Naive thymus-derived CD4-positive, alpha-beta T cell (primary cell): ENCODE results near the gene UXS1. TPM values are rescaled to one million over a fixed set of nuclear protein-coding genes. Genes with fewer than 3 reads are reported as not detected.
A peak's percentile ranks its signal among the peaks of the same experiment; 100 is the strongest.
"Not testable (repeated sequence)": the region's sequence is repeated elsewhere in the genome, so short reads cannot be mapped to it uniquely, and the experiment has no call there.

Experiments
- ATAC-seq: fragments of 150-1000 bp; cut with Tn5 transposase; 2 replicates; pipeline ENCODE4 v1.10.0; 2021; ENCODE audit warnings: mild to moderate bottlenecking, moderate library complexity
- CTCF ChIA-PET: fragments of 350-600 bp; sonication (Branson Sonifier 250); formaldehyde crosslinking; loops from one replicate; lab custom pipeline; 2021; ENCODE audit warnings: antibody characterized with exemption; lab: Charles Lee
- POLR2A ChIA-PET: fragments of 350-600 bp; sonication (Branson Sonifier 250); formaldehyde crosslinking; loops from one replicate; lab custom pipeline; 2021; ENCODE audit warnings: antibody characterized with exemption, inconsistent platforms; lab: Charles Lee
- DNase-seq, 9 donors: peaks; one replicate each; pipeline versions ENCODE4 v3.0.0 to v3.0.0-alpha.2; 2020 to 2022; ENCODE audit warnings: mixed read lengths in 1 of 9
- H3K27ac ChIP-seq: one replicate; pipeline ENCODE4 v1.7.0; 2013; ENCODE audit warnings: mild to moderate bottlenecking, low read depth, low read length, moderate library complexity
- H3K27me3 ChIP-seq, 2 donors: one replicate each; pipeline ENCODE4 v1.7.0; 2013; ENCODE audit warnings: low read length in 2 of 2, mild to moderate bottlenecking in 2 of 2, moderate library complexity in 2 of 2; ENCODE audit not compliant: control insufficient read depth in 2 of 2, insufficient read depth in 2 of 2
- H3K36me3 ChIP-seq, 3 experiments: 1 replicate in 2 of 3; 2 replicates in 1 of 3; pipeline ENCODE4 v1.7.0; 2013; ENCODE audit warnings: low read length in 3 of 3, mild to moderate bottlenecking in 3 of 3, moderate library complexity in 1 of 3; ENCODE audit not compliant: insufficient read depth in 3 of 3, control insufficient read depth in 2 of 3
- H3K4me1 ChIP-seq, 2 donors: one replicate each; pipeline ENCODE4 v1.7.0; 2013; ENCODE audit warnings: low read length in 2 of 2, mild to moderate bottlenecking in 2 of 2, moderate library complexity in 1 of 2; ENCODE audit not compliant: control insufficient read depth in 2 of 2, insufficient read depth in 2 of 2
- H3K4me3 ChIP-seq: 2 replicates; pipeline ENCODE4 v1.7.0; 2013; ENCODE audit warnings: mild to moderate bottlenecking, low read length
- H3K9me3 ChIP-seq, 3 experiments: 1 replicate in 2 of 3; 2 replicates in 1 of 3; pipeline ENCODE4 v1.7.0; 2013; ENCODE audit warnings: low read length in 3 of 3; ENCODE audit not compliant: control insufficient read depth in 2 of 3
- H3K27ac Mint-ChIP-seq, 9 donors: one replicate each; pipeline ENCODE4 v1.8.0; 2020 to 2022; ENCODE audit warnings: mixed read lengths in 9 of 9, mild to moderate bottlenecking in 8 of 9, moderate library complexity in 5 of 9, inconsistent platforms in 2 of 9
- H3K27me3 Mint-ChIP-seq, 5 donors: one replicate each; pipeline ENCODE4 v1.8.0; 2021 to 2022; ENCODE audit warnings: mixed read lengths in 5 of 5, mild to moderate bottlenecking in 1 of 5
- H3K36me3 Mint-ChIP-seq, 5 donors: one replicate each; pipeline ENCODE4 v1.8.0; 2020 to 2022; ENCODE audit warnings: mixed read lengths in 5 of 5, mild to moderate bottlenecking in 3 of 5, inconsistent platforms in 1 of 5
- H3K4me1 Mint-ChIP-seq, 7 donors: one replicate each; pipeline ENCODE4 v1.8.0; 2020 to 2022; ENCODE audit warnings: mixed read lengths in 7 of 7, mild to moderate bottlenecking in 3 of 7, inconsistent platforms in 1 of 7
- H3K4me3 Mint-ChIP-seq, 10 donors: one replicate each; pipeline ENCODE4 v1.8.0; 2020 to 2022; ENCODE audit warnings: mild to moderate bottlenecking in 10 of 10, mixed read lengths in 10 of 10, moderate library complexity in 6 of 10, inconsistent platforms in 2 of 10
- H3K9me3 Mint-ChIP-seq, 11 donors: one replicate each; pipeline ENCODE4 v1.8.0; 2020 to 2022; ENCODE audit warnings: mixed read lengths in 11 of 11, mild to moderate bottlenecking in 4 of 11, inconsistent platforms in 1 of 11, moderate library complexity in 1 of 11
- intact Hi-C, 2 donors: fragments of 100-400 bp; cut with micrococcal nuclease; formaldehyde crosslinking; loops; one replicate each; pipeline ENCODE4 v1.15.1; 2023
- polyA plus RNA-seq, 2 donors: library from polyadenylated mRNA; unstranded; fragments of 300-500 nt; fragmentation: Illumina TruSeq; gene quantifications; one replicate each; pipeline ENCODE4 v1.2.3, GENCODE V29; 2021
- total RNA-seq, 6 experiments: library from RNA in 5 of 6; stranded (reverse) in 5 of 6; gene quantifications; 1 replicate in 5 of 6; 2 replicates in 1 of 6; pipeline ENCODE4 v1.2.3 and lab custom pipeline; 2021 to 2026

The UXS1 gene
- 100 to 1,000 TPM in 2 of 5 experiments, 10 to 100 TPM in 3; 52.3 to 185 (median 93.3) TPM for total RNA-seq
- polyA plus RNA-seq, result 100 to 1,000 TPM in 1 of 2 donors, 10 to 100 TPM in 1; 74.2 to 108 TPM
- 68.9 reads per million, percentile 78 among the genes with 10 or more reads in this experiment for total RNA-seq (lab: John Stamatoyannopoulos, UW)

- Histone ChIP-seq H3K27me3 (no peaks in the 10 kb centered on the region), H3K27ac (peak within 1 kb of the TSS; percentile 85), H3K4me3 (peak within 1 kb of the TSS; percentile 98), H3K36me3 (peaks cover 0 to 3% (median 0%) of the 10 kb centered on the region in 3 experiments), H3K4me1 (peaks cover 17 to 43% of the 10 kb centered on the region in 2 donors), H3K9me3 (no peaks in the 10 kb centered on the region)
- POLR2A ChIA-PET, result interaction anchor here (1.0 to 2.2 kb wide), 7 partner anchors 11 to 99 kb away, joined by 3 to 52 read pairs (median 4); no protein-coding TSS in a partner anchor
- intact Hi-C loops, result loop anchor here (1.0 to 10.0 kb wide), 15 partner anchors 10 to 1157 kb away; partner anchors contain the start of genes C2orf49 (in 2 of the 2), MRPS9 (in 2 of the 2) and NCK2 (in 1 of the 2)
- ATAC-seq, result peak; percentile 86
- CTCF ChIA-PET, result interaction anchor here (0.6 to 1.8 kb wide), 6 partner anchors 24 to 90 kb away, joined by 3 to 9 read pairs (median 5); no protein-coding TSS in a partner anchor
- peak within 1 kb of the TSS; percentile 71 to 96 (median 94) for H3K27ac Mint-ChIP-seq
- peak; percentile 97 to 98 (median 97) for DNase-seq
- H3K4me1 Mint-ChIP-seq, result peaks cover 42 to 51% (median 48%) of the 10 kb centered on the region in 7 donors
- peaks cover 0 to 18% (median 7%) of the 10 kb centered on the region in 5 donors for H3K36me3 Mint-ChIP-seq
- peaks cover 0 to 16% (median 0%) of the 10 kb centered on the region in 5 donors for H3K27me3 Mint-ChIP-seq
- H3K4me3 Mint-ChIP-seq, result peak within 1 kb of the TSS; percentile 84 to 99 (median 94)
- no peaks in the 10 kb centered on the region for H3K9me3 Mint-ChIP-seq
These were observed at the start of gene UXS1 for GRCh38 chr2:106193977-106194778. UXS1 (minus strand) TSS chr2:106194301; CDS start chr2:106194241, 60 bp downstream.

- Mint-ChIP-seq H3K36me3 (peaks cover 1 to 16% (median 9%) of the 10 kb centered on the region in 5 donors), H3K9me3 (peaks cover 9 to 37% (median 20%) of the 10 kb centered on the region in 11 donors)
- ATAC-seq, H3K27ac Mint-ChIP-seq, H3K4me1 Mint-ChIP-seq, H3K27me3 ChIP-seq, intact Hi-C loops, H3K4me3 Mint-ChIP-seq, DNase-seq, H3K4me3 ChIP-seq, H3K4me1 ChIP-seq, H3K27me3 Mint-ChIP-seq, H3K36me3 ChIP-seq, H3K27ac ChIP-seq, CTCF ChIA-PET: not testable (repeated sequence)
- POLR2A ChIA-PET, result interaction anchor here (0.8 kb wide), 1 partner anchor 80 kb away, joined by 3 read pairs; no protein-coding TSS in a partner anchor
- H3K9me3 ChIP-seq, result peaks cover 0 to 18% (median 0%) of the 10 kb centered on the region in 3 experiments
These were observed 45.4 kb upstream of the UXS1 start for GRCh38 chr2:106239491-106239890.

- DNase-seq, H3K27ac ChIP-seq, POLR2A ChIA-PET, CTCF ChIA-PET, H3K4me3 Mint-ChIP-seq, intact Hi-C loops, H3K4me1 Mint-ChIP-seq, H3K27ac Mint-ChIP-seq, H3K27me3 ChIP-seq, H3K27me3 Mint-ChIP-seq, ATAC-seq, H3K4me3 ChIP-seq, H3K36me3 ChIP-seq, H3K4me1 ChIP-seq: not testable (repeated sequence)
- Mint-ChIP-seq H3K9me3 (peaks cover 16 to 46% (median 27%) of the 10 kb centered on the region in 11 donors), H3K36me3 (peaks cover 3 to 22% (median 12%) of the 10 kb centered on the region in 5 donors)
- H3K9me3 ChIP-seq, result peaks cover 0 to 21% (median 0%) of the 10 kb centered on the region in 3 experiments
These were observed 41.3 kb upstream of the UXS1 start for GRCh38 chr2:106235392-106235791.

- intact Hi-C loops, result no loop called here
- Mint-ChIP-seq H3K4me1 (no peaks in the 10 kb centered on the region), H3K4me3 (no peak overlapping the region), H3K27ac (no peak overlapping the region), H3K36me3 (peaks cover 3 to 22% (median 12%) of the 10 kb centered on the region in 5 donors), H3K9me3 (peaks cover 16 to 46% (median 27%) of the 10 kb centered on the region in 11 donors), H3K27me3 (peaks cover 0 to 8% (median 0%) of the 10 kb centered on the region in 5 donors)
- DNase-seq (no peak), ATAC-seq (no peak)
- Histone ChIP-seq H3K4me3 (no peak overlapping the region), H3K9me3 (peaks cover 0 to 21% (median 0%) of the 10 kb centered on the region in 3 experiments), H3K27me3 (no peaks in the 10 kb centered on the region), H3K27ac (no peak overlapping the region), H3K4me1 (no peaks in the 10 kb centered on the region), H3K36me3 (no peaks in the 10 kb centered on the region)
- ChIA-PET POLR2A (interaction anchor here (1.8 kb wide), 1 partner anchor 74 kb away, joined by 5 read pairs; no protein-coding TSS in a partner anchor), CTCF (no interaction called here)
These were observed 39.2 kb upstream of the UXS1 start for GRCh38 chr2:106233350-106233706.

- intact Hi-C loops, result no loop called here
- POLR2A ChIA-PET, result interaction anchor here (1.8 kb wide), 1 partner anchor 73 kb away, joined by 5 read pairs; no protein-coding TSS in a partner anchor
- DNase-seq (no peak), ATAC-seq (no peak)
- Mint-ChIP-seq H3K4me3 (no peak overlapping the region), H3K9me3 (peaks cover 16 to 46% (median 27%) of the 10 kb centered on the region in 11 donors), H3K36me3 (peaks cover 3 to 22% (median 12%) of the 10 kb centered on the region in 5 donors), H3K27me3 (peaks cover 0 to 8% (median 0%) of the 10 kb centered on the region in 5 donors), H3K4me1 (no peaks in the 10 kb centered on the region), H3K27ac (no peak overlapping the region)
- H3K4me3 ChIP-seq, result no peak overlapping the region
- no peaks in the 10 kb centered on the region for H3K27me3 ChIP-seq
- CTCF ChIA-PET, result no interaction called here
- H3K9me3 ChIP-seq, result peaks cover 0 to 21% (median 0%) of the 10 kb centered on the region in 3 experiments
- H3K4me1 ChIP-seq, result no peaks in the 10 kb centered on the region
- H3K36me3 ChIP-seq, result no peaks in the 10 kb centered on the region
- H3K27ac ChIP-seq, result no peak overlapping the region
These were observed 38.7 kb upstream of the UXS1 start for GRCh38 chr2:106232638-106233349.

GRCh38 chr2:106223347-106223746, 29.2 kb upstream of the UXS1 start:
- ChIA-PET POLR2A (no interaction called here), CTCF (no interaction called here)
- H3K36me3 Mint-ChIP-seq, result peaks cover 0 to 3% (median 0%) of the 10 kb centered on the region in 5 donors
- intact Hi-C loops, result no loop called here
- no peaks in the 10 kb centered on the region for H3K9me3 ChIP-seq
- no peak for ATAC-seq
- no peak overlapping the region for H3K27ac Mint-ChIP-seq
- H3K9me3 Mint-ChIP-seq, result no peaks in the 10 kb centered on the region
- H3K4me3 ChIP-seq, result no peak overlapping the region
- no peaks in the 10 kb centered on the region for H3K27me3 ChIP-seq
- no peaks in the 10 kb centered on the region for H3K36me3 ChIP-seq
- no peak for DNase-seq
- H3K4me1 Mint-ChIP-seq, result no peaks in the 10 kb centered on the region
- H3K4me3 Mint-ChIP-seq, result no peak overlapping the region
- H3K4me1 ChIP-seq, result no peaks in the 10 kb centered on the region
- H3K27ac ChIP-seq, result no peak overlapping the region
- H3K27me3 Mint-ChIP-seq, result peaks cover 0 to 6% (median 0%) of the 10 kb centered on the region in 5 donors
